Measurements from ENCODE around the gene ZNF777. TPM values are rescaled to one million over a fixed set of nuclear protein-coding genes. Genes with fewer than 3 reads are reported as not detected.

ZNF777 gene
- total RNA-seq, 1 experiment from 2014 or later: 15.6 TPM

GRCh38 chr7:149427096-149427680, 33.7 kb downstream of the ZNF777 start:
- no peaks in the 10 kb centered on the region for H3K79me1 ChIP-seq (ENCODE audit: insufficient read depth, low read depth, low read length, poor library complexity, severe bottlenecking)
- no peaks in the 10 kb centered on the region for H4K20me1 ChIP-seq (ENCODE audit: control insufficient read depth, insufficient read depth, insufficient read length)
- Mint-ChIP-seq H3K36me3 (ENCODE audit: insufficient read depth in 1 of 3, low read depth in 3 of 3) (peaks cover 5 to 11% (median 6%) of the 10 kb centered on the region in 3 experiments; a peak in 5 of 7 replicates), H3K4me3 (no peak overlapping the region), H3K27ac (no peak overlapping the region), H3K4me1 (no peaks in the 10 kb centered on the region), H3K27me3 (ENCODE audit: low read depth) (peaks cover 14% of the 10 kb centered on the region), H3K9me3 (no peaks in the 10 kb centered on the region)
- H3K27ac ChIP-seq (ENCODE audit: insufficient read length, low read depth, low read length): no peak overlapping the region
- no peak overlapping the region for H2AFZ ChIP-seq (ENCODE audit: low read length)
- H3K9ac ChIP-seq (ENCODE audit: extremely low read depth, insufficient read length, low read length): no peak overlapping the region
- WGBS (ENCODE audit: extremely low coverage, insufficient read length, low lambda C conversion rate): no CpG with 5 or more reads among the region's 4 CpGs
- H3K79me2 ChIP-seq (ENCODE audit: insufficient read depth, low read length): no peaks in the 10 kb centered on the region
- H2BK15ac ChIP-seq (ENCODE audit: low read depth, low read length): no peak overlapping the region
- no peak overlapping the region for H3K23ac ChIP-seq (ENCODE audit: insufficient read length, low read depth, low read length)
- H2AK5ac ChIP-seq (ENCODE audit: insufficient read length, low read length): no peak overlapping the region
- no peak overlapping the region for H3K4me2 ChIP-seq (ENCODE audit: insufficient read depth, insufficient read length, low read length)
- no peak for DNase-seq
- no peak overlapping the region for H2BK20ac ChIP-seq (ENCODE audit: low read depth, low read length, poor library complexity, severe bottlenecking)
- no peak overlapping the region for H3K14ac ChIP-seq (ENCODE audit: insufficient read depth, low read length)
- H3K56ac ChIP-seq (ENCODE audit: insufficient read length, low read depth, low read length): no peak overlapping the region
- no peak overlapping the region for H4K91ac ChIP-seq (ENCODE audit: insufficient read length, low read depth, low read length)
- no peaks in the 10 kb centered on the region for H3K4me1 ChIP-seq (ENCODE audit: insufficient read depth, low read length)
- no peak overlapping the region for H2BK5ac ChIP-seq (ENCODE audit: insufficient read length, low read length)
- H3K18ac ChIP-seq (ENCODE audit: insufficient read length, low read depth, low read length): no peak overlapping the region
- no peak overlapping the region for H4K8ac ChIP-seq (replicated peaks; ENCODE audit: insufficient read length, low read depth, low read length)
- TF ChIP-seq, protein P1, sequence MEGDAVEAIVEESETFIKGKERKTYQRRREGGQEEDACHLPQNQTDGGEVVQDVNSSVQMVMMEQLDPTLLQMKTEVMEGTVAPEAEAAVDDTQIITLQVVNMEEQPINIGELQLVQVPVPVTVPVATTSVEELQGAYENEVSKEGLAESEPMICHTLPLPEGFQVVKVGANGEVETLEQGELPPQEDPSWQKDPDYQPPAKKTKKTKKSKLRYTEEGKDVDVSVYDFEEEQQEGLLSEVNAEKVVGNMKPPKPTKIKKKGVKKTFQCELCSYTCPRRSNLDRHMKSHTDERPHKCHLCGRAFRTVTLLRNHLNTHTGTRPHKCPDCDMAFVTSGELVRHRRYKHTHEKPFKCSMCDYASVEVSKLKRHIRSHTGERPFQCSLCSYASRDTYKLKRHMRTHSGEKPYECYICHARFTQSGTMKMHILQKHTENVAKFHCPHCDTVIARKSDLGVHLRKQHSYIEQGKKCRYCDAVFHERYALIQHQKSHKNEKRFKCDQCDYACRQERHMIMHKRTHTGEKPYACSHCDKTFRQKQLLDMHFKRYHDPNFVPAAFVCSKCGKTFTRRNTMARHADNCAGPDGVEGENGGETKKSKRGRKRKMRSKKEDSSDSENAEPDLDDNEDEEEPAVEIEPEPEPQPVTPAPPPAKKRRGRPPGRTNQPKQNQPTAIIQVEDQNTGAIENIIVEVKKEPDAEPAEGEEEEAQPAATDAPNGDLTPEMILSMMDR (conservative IDR thresholded peaks at IDR 0.05): no peak
- H4K5ac ChIP-seq (ENCODE audit: insufficient read length, low read depth, low read length): no peak overlapping the region
- no peak overlapping the region for H3T11ph ChIP-seq (ENCODE audit: low read length)
- H2BK120ac ChIP-seq (ENCODE audit: low read depth, low read length, poor library complexity, severe bottlenecking): no peak overlapping the region
- H3K9me3 ChIP-seq (ENCODE audit: control insufficient read depth, low read depth, low read length): no peaks in the 10 kb centered on the region
- no peak overlapping the region for H3K4ac ChIP-seq (ENCODE audit: low read depth, low read length)
- no peak overlapping the region for H2BK12ac ChIP-seq (ENCODE audit: insufficient read length, low read depth, low read length)
- no peaks in the 10 kb centered on the region for H3K23me2 ChIP-seq (ENCODE audit: insufficient read length, low read depth, low read length, poor library complexity, severe bottlenecking)
- no peaks in the 10 kb centered on the region for H3K27me3 ChIP-seq (ENCODE audit: insufficient read depth, low read length)

Measured in H9 (cell line).